ENCODE results near the gene CLDN19.

The CLDN19 gene

DNA sequence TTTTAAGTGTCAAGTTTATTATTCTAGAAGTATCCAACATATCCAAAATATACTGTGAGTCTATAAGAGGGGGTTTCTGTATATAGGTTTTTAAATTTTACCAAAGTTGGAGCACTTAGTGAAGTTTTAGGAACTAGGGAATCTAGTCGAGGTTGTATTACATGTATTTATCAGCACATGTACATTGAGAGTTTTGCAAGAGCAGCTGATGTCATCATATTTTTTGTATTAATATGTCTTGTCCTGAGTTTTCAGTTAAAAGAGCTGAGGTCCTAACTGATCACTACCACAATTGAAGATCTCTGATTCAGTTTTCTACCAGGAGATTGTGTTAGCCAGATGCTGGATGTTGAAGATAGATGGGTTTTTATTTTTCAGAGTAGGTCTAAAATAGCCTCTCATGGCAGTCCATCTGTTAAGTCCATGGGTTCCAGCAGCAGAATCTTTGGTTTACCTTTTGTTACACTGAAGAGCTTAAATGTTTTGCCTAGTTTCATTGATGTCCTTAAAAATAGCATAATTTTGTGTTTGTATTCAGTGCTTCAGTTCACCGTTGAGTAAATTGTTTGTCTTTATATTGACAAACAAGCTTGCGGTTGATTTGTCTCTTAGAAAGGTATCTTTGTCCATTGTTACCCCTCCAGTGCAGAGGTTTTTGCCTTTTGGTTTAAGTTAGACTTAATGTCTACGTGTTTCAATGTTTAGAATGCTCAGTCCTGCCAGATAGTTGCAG lies 41.8 kb downstream of the CLDN19 start:
- H3K27ac ChIP-seq = no peak overlapping the region
- TF ChIP-seq, protein P1, sequence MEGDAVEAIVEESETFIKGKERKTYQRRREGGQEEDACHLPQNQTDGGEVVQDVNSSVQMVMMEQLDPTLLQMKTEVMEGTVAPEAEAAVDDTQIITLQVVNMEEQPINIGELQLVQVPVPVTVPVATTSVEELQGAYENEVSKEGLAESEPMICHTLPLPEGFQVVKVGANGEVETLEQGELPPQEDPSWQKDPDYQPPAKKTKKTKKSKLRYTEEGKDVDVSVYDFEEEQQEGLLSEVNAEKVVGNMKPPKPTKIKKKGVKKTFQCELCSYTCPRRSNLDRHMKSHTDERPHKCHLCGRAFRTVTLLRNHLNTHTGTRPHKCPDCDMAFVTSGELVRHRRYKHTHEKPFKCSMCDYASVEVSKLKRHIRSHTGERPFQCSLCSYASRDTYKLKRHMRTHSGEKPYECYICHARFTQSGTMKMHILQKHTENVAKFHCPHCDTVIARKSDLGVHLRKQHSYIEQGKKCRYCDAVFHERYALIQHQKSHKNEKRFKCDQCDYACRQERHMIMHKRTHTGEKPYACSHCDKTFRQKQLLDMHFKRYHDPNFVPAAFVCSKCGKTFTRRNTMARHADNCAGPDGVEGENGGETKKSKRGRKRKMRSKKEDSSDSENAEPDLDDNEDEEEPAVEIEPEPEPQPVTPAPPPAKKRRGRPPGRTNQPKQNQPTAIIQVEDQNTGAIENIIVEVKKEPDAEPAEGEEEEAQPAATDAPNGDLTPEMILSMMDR (conservative IDR thresholded peaks at IDR 0.05) = no peak
- TF ChIP-seq ZFX (IDR thresholded peaks at IDR 0.05) = no peak

DNA sequence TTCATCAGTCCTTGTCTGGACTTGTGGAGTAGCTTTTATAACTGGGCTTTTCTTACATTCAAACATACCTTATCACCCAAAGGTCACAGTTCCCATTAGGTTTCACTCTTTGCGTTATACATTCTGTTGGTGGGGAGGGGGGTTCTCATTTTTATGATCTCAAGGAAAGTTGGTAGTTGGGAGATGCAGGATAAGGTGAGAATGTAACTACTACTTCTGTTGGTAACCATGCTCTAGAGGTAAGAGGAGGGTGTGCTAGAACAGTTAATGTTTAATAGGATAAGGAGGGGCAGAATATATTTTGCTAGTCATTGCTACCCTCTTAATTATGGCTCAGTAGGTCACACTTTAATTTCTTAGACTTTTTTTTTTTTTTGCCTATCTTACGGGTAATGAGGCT lies 47.1 kb downstream of the CLDN19 start:
- peak overlapping the region; percentile 38; the same call in 1 of the 2 replicates for H3K27ac ChIP-seq
- no peak for TF ChIP-seq ZFX (IDR thresholded peaks at IDR 0.05)
- TF ChIP-seq, protein P1 (conservative IDR thresholded peaks at IDR 0.05) = no peak

DNA sequence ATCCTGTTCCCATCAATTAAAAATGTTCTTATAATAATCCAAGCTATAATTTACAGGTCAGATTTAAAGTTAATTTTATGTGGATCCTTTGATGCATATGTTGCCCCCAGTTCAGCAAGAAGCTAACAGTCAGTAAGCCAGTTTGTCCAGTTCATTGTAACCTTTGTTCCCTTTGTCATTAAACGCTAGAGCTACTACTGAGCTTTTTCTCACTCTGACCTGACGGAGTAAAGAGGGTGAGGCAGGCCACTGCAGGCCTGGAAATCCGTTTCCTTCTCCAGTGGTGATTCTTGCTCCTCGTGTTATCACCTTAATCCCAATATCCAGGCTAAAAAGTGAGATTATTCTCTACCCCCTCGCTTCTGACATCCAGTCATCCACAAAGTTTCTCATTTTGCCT lies 47.6 kb downstream of the CLDN19 start:
- TF ChIP-seq, protein P1 (conservative IDR thresholded peaks at IDR 0.05) = no peak
- TF ChIP-seq ZFX (IDR thresholded peaks at IDR 0.05) = no peak
- peak overlapping the region; percentile 38; the same call in 1 of the 2 replicates for H3K27ac ChIP-seq

DNA sequence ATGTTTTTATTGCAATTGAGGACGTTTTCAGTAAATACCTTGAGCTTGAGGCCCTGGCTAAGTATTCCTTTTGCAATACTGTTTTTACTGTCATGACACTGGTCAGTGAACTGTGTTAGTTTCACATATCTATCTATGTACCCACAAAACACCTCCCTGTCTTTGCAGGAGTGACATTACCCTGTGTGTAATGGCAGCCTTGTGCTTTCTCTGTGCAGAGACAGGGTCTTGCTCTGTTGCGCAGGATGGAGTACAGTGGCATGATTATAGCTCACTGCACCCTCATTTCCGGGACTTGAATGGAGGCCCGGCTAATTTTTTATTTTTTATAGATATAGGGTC lies 48.9 kb downstream of the CLDN19 start:
- H3K27ac ChIP-seq = no peak overlapping the region
- TF ChIP-seq ZFX (IDR thresholded peaks at IDR 0.05) = no peak
- TF ChIP-seq, protein P1 (conservative IDR thresholded peaks at IDR 0.05) = peak; percentile 12; the same call in 1 of the 2 replicates

DNA sequence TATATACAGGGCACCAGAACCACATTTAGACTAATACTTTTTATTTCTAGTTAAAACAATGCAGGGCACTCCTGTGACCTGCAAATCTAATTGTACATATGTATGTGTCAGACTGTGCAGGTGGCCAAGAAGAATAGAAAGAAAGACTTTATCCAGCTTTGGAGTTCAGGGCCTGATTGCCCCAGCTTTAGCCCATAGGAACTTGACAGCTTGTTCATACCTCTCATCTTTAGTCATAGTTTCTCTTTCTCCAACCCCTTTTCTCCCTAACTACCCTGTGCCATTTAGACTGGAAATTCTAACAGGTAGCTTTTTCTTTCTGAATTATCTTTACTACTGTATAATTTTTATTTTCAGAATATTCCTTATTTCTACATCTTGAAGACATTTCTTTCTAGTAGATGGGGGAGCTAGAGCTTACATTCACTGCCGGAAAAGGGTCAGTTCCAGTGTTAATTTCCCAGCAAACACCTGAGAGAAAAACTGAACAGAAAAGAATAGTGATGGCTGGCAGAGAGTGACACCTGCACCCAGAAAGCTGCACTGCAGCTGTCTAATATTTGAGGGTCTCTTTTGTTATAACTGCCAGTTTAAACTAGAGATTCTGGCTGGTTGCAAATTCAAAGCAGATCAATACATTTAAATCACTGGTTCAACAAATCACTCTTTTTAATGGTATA lies 49.4 kb downstream of the CLDN19 start:
- TF ChIP-seq, protein P1 (conservative IDR thresholded peaks at IDR 0.05) = peak; percentile 22; the same call in 1 of the 2 replicates
- TF ChIP-seq ZFX (IDR thresholded peaks at IDR 0.05) = no peak
- H3K27ac ChIP-seq = no peak overlapping the region

DNA sequence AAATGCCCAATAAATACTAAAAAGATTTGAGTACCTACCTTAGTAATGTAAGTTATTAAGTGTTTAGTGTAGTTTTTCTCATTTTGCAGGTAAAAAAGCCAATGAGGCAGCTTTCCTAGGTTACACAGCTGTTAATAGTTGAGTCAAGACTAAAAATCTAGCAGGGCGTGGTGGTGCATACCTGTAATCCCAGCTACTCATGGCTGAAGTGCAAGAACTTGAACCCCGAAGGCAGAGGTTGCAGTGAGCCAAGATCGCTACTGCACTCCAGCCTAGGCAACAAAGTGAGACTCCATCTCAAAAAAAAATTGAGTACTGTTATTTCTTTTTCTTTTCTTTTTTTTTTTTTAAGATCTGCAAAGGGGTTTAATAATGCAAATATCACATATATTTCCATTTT lies 50.1 kb downstream of the CLDN19 start:
- TF ChIP-seq, protein P1 (conservative IDR thresholded peaks at IDR 0.05) = no peak
- TF ChIP-seq ZFX (IDR thresholded peaks at IDR 0.05) = no peak

DNA sequence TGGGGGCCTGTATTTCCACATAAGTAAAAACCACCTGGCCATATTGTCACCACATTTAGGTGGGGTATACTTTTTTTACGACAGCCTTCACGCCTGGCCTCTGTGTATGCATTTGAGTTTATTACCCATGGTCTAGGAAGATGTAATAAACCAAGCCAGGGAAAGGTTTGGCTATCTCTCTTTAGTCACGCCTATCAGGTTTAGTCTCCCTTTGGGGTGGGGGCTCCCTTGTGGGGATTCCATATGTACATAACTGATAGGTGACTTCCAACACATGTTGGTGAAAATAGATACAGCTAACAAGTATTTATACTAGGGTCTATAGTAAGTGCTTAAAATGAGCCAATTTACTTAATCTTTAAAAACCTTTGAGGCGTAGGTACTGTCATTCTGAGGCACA lies 53.6 kb downstream of the CLDN19 start:
- H3K27ac ChIP-seq = no peak overlapping the region
- TF ChIP-seq, protein P1 (conservative IDR thresholded peaks at IDR 0.05) = no peak
- TF ChIP-seq ZFX (IDR thresholded peaks at IDR 0.05) = no peak

More for the DNA sequence above, 50.1 kb downstream of the CLDN19 start:
- no peak overlapping the region for H3K27ac ChIP-seq

Measured in C4-2B (cell line).